Pons (tissue), 1 donor: ENCODE data around the gene MARCHF3.
"Not testable (repeated sequence)": the region's sequence is repeated elsewhere in the genome, so short reads cannot be mapped to it uniquely, and the experiment has no call there.

Source experiments
- DNase-seq: peaks from one replicate; pipeline ENCODE4 v3.0.0-alpha.2; 2016; ENCODE audit warnings: low spot score

MARCHF3 gene

GRCh38 chr5:127011961-127012644 is 18.3 kb downstream of the MARCHF3 start:
- DNase-seq, result no peak

GRCh38 chr5:127011153-127011552 is 19.2 kb downstream of the MARCHF3 start:
- no peak for DNase-seq

GRCh38 chr5:127010362-127010761 is 20.0 kb downstream of the MARCHF3 start:
- DNase-seq, result no peak

GRCh38 chr5:127009784-127010183 is 20.6 kb downstream of the MARCHF3 start:
- no peak for DNase-seq

GRCh38 chr5:127008300-127008975 is 21.9 kb downstream of the MARCHF3 start:
- no peak for DNase-seq

GRCh38 chr5:127007522-127007921 is 22.8 kb downstream of the MARCHF3 start:
- no peak for DNase-seq

- DNase-seq, result no peak
Observed at GRCh38 chr5:127006744-127007143, 23.6 kb downstream of the MARCHF3 start.

- not testable (repeated sequence) for DNase-seq
Observed at GRCh38 chr5:127005282-127005681, 25.1 kb downstream of the MARCHF3 start.

- DNase-seq, result no peak
Observed at GRCh38 chr5:127004721-127005120, 25.6 kb downstream of the MARCHF3 start.

GRCh38 chr5:127003798-127004495 is 26.4 kb downstream of the MARCHF3 start:
- DNase-seq, result no peak

- no peak for DNase-seq
Observed at GRCh38 chr5:127002390-127002789, 28.0 kb downstream of the MARCHF3 start.

GRCh38 chr5:127001621-127002296 is 28.6 kb downstream of the MARCHF3 start:
- DNase-seq, result no peak

- DNase-seq, result no peak
Observed at GRCh38 chr5:126998895-126999570, 31.3 kb downstream of the MARCHF3 start.

GRCh38 chr5:126998201-126998631 is 32.1 kb downstream of the MARCHF3 start:
- DNase-seq, result peak; percentile 61

- DNase-seq, result no peak
Observed at GRCh38 chr5:126995689-126996088, 34.7 kb downstream of the MARCHF3 start.

GRCh38 chr5:126995039-126995438 is 35.3 kb downstream of the MARCHF3 start:
- DNase-seq, result no peak

- no peak for DNase-seq
Observed at GRCh38 chr5:126994485-126994884, 35.9 kb downstream of the MARCHF3 start.

- no peak for DNase-seq
Observed at GRCh38 chr5:126988021-126988569, 42.3 kb downstream of the MARCHF3 start.

GRCh38 chr5:126987271-126987899 is 43.0 kb downstream of the MARCHF3 start:
- DNase-seq, result no peak

GRCh38 chr5:126984632-126985031 is 45.7 kb downstream of the MARCHF3 start:
- DNase-seq, result no peak

- DNase-seq, result no peak
Observed at GRCh38 chr5:126983874-126984266, 46.5 kb downstream of the MARCHF3 start.
